B cell (primary cell): ENCODE measurements around the gene ZNF790.

ENCODE experiments used
- CTCF ChIP-seq: fragments of 200-600 bp; IDR thresholded peaks from one replicate; pipeline ENCODE4 v1.8.0; 2022; ENCODE audit warnings: antibody characterized with exemption, mild to moderate bottlenecking
- EZH2 ChIP-seq: IDR thresholded peaks from 2 replicates; pipeline ENCODE4 v1.6.1; 2012; ENCODE audit warnings: borderline replicate concordance, low read depth, mild to moderate bottlenecking, moderate library complexity, low read length; ENCODE audit not compliant: insufficient read depth, poor library complexity, severe bottlenecking

GRCh38 chr19:36775768-36776167 lies 62.4 kb downstream of the ZNF790 start:
- TF ChIP-seq CTCF (no peak), EZH2 (no peak)
